ENCODE data around the gene NFIA.

- TF ChIP-seq CTCF (IDR thresholded peaks at IDR 0.05) (no peak), POLR2A (IDR thresholded peaks at IDR 0.05; ENCODE audit: low read depth) (no peak), EP300 (IDR thresholded peaks at IDR 0.05) (no peak), POLR2AphosphoS5 (IDR thresholded peaks at IDR 0.05) (no peak)
Observed at GRCh38 chr1:61419657-61420056, 337.3 kb downstream of the NFIA start.

Measured in esophagus muscularis mucosa (tissue), 4 donors.